Thyroid gland (tissue), 4 donors: ENCODE results near the gene TRIM25.

Experiments
- CTCF ChIP-seq, 6 experiments: fragments of 200-600 bp in 3 of 6; fragments of 450-650 bp in 3 of 6; sonication (generic) in 3 of 6; IDR thresholded peaks; one replicate each; pipeline ENCODE4 v1.5.1; 2016 to 2019; ENCODE audit warnings: antibody characterized with exemption in 6 of 6, mild to moderate bottlenecking in 2 of 6, inconsistent platforms in 1 of 6, moderate library complexity in 1 of 6
- POLR2A ChIP-seq, 2 donors: fragments of 450-650 bp; IDR thresholded peaks; one replicate each; pipeline ENCODE4 v1.6.1; 2017; ENCODE audit warnings: antibody characterized with exemption in 2 of 2, mild to moderate bottlenecking in 2 of 2, moderate library complexity in 1 of 2

DNA sequence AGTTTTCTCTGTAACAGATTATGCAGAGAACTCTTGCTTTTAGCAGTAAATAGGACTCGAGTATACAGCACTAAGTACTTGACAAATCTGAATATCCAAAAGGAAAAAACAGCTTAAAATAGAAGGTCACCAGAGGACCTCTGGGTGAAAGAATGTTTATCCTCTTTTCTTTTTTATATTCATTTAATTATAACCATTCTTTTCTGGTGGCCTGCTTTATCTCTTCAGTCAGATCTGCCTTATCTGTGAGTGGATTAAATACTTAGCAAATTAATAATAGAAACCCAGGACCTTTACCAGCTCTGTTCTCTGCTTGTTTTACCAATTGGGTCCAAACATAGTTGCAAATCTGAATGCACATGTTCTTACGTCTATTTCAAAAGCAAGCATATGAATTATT lies 71.3 kb downstream of the TRIM25 start:
- TF ChIP-seq CTCF (IDR thresholded peaks at IDR 0.05) (no peak), POLR2A (IDR thresholded peaks at IDR 0.05) (no peak)
